ENCODE data around the gene TCEA2. TPM values are rescaled to one million over a fixed set of nuclear protein-coding genes. Genes with fewer than 3 reads are reported as not detected.

Gene TCEA2
- total RNA-seq, 3 donors from 2014 or later (not counting 1 experiment from before 2014, with no cell fraction given), result 25.0 to 28.7 (median 28.5) TPM

- intact Hi-C loops (cut with micrococcal nuclease), result no loop called here
- peaks cover 32% of the 10 kb centered on the region for H3K27me3 ChIP-seq (ENCODE audit: control insufficient read depth, insufficient read depth, low read length)
- Mint-ChIP-seq H3K36me3 (no peaks in the 10 kb centered on the region), H3K27me3 (ENCODE audit: low read depth in 2 of 2) (peaks cover 20 to 27% of the 10 kb centered on the region in 2 donors), H3K9me3 (no peaks in the 10 kb centered on the region), H3K27ac (no peak overlapping the region), H3K4me3 (no peak overlapping the region), H3K4me1 (peaks cover 5 to 15% of the 10 kb centered on the region in 2 donors)
- TF ChIP-seq CTCF (IDR thresholded peaks at IDR 0.05), result no peak
- DNase-seq (no peak), ATAC-seq (no peak)
- H3K4me3 ChIP-seq (ENCODE audit: low read length), result peak overlapping the region; percentile 25
- H3K4me1 ChIP-seq (ENCODE audit: control insufficient read depth, insufficient read depth, low read length), result peaks cover 49% of the 10 kb centered on the region
- no peaks in the 10 kb centered on the region for H3K36me3 ChIP-seq (ENCODE audit: control insufficient read depth, insufficient read depth, low read length)
- no peaks in the 10 kb centered on the region for H3K9me3 ChIP-seq (ENCODE audit: control insufficient read depth, insufficient read depth, low read length)
- 18% methylated on average over 6 of the region's 11 CpGs for WGBS (ENCODE audit: insufficient coverage)
- no peak overlapping the region for H3K27ac ChIP-seq (ENCODE audit: low read length)
These were observed 21.3 kb upstream of the TCEA2 start for GRCh38 chr20:64041781-64042053.

- H3K9me3 Mint-ChIP-seq, result no peaks in the 10 kb centered on the region
- Histone ChIP-seq H3K9me3 (ENCODE audit: control insufficient read depth, insufficient read depth, low read length) (no peaks in the 10 kb centered on the region), H3K4me3 (ENCODE audit: low read length) (peak overlapping the region; percentile 25), H3K27me3 (ENCODE audit: control insufficient read depth, insufficient read depth, low read length) (peaks cover 30% of the 10 kb centered on the region), H3K4me1 (ENCODE audit: control insufficient read depth, insufficient read depth, low read length) (peaks cover 45% of the 10 kb centered on the region), H3K27ac (ENCODE audit: low read length) (no peak overlapping the region), H3K36me3 (ENCODE audit: control insufficient read depth, insufficient read depth, low read length) (no peaks in the 10 kb centered on the region)
- H3K27ac Mint-ChIP-seq, result no peak overlapping the region
- ATAC-seq (no peak), DNase-seq (peak in 1 of 2 donors; percentile 49)
- 0% methylated on average over 41 of the region's 55 CpGs for WGBS (ENCODE audit: insufficient coverage)
- H3K4me3 Mint-ChIP-seq, result peak overlapping the region; percentile 42
- no peak for TF ChIP-seq CTCF (IDR thresholded peaks at IDR 0.05)
- H3K4me1 Mint-ChIP-seq, result peaks cover 5 to 15% of the 10 kb centered on the region in 2 donors
- peaks cover 24 to 29% of the 10 kb centered on the region in 2 donors for H3K27me3 Mint-ChIP-seq (ENCODE audit: low read depth in 2 of 2)
- H3K36me3 Mint-ChIP-seq, result no peaks in the 10 kb centered on the region
- intact Hi-C loops (cut with micrococcal nuclease), result no loop called here
These were observed 20.8 kb upstream of the TCEA2 start for GRCh38 chr20:64042054-64042781.

- Mint-ChIP-seq H3K27ac (no peak overlapping the region), H3K36me3 (no peaks in the 10 kb centered on the region), H3K27me3 (ENCODE audit: low read depth in 2 of 2) (peaks cover 22 to 30% of the 10 kb centered on the region in 2 donors), H3K9me3 (no peaks in the 10 kb centered on the region), H3K4me3 (no peak overlapping the region), H3K4me1 (peaks cover 0 to 6% of the 10 kb centered on the region in 2 donors)
- no peaks in the 10 kb centered on the region for H3K36me3 ChIP-seq (ENCODE audit: control insufficient read depth, insufficient read depth, low read length)
- peaks cover 25% of the 10 kb centered on the region for H3K27me3 ChIP-seq (ENCODE audit: control insufficient read depth, insufficient read depth, low read length)
- DNase-seq (no peak), ATAC-seq (no peak)
- 92% methylated on average over 7 of the region's 9 CpGs for WGBS (ENCODE audit: insufficient coverage)
- TF ChIP-seq CTCF (IDR thresholded peaks at IDR 0.05), result no peak
- intact Hi-C loops (cut with micrococcal nuclease), result no loop called here
- no peak overlapping the region for H3K27ac ChIP-seq (ENCODE audit: low read length)
- H3K9me3 ChIP-seq (ENCODE audit: control insufficient read depth, insufficient read depth, low read length), result no peaks in the 10 kb centered on the region
- H3K4me3 ChIP-seq (ENCODE audit: low read length), result no peak overlapping the region
- peaks cover 31% of the 10 kb centered on the region for H3K4me1 ChIP-seq (ENCODE audit: control insufficient read depth, insufficient read depth, low read length)
These were observed 19.2 kb upstream of the TCEA2 start for GRCh38 chr20:64043768-64044167.

Measured in natural killer cell (primary cell).